ENCODE measurements around the gene DOCK1. TPM values are rescaled to one million over a fixed set of nuclear protein-coding genes. Genes with fewer than 3 reads are reported as not detected.

Gene DOCK1
- total RNA-seq, 2 donors from 2014 or later, result 41.2 to 56.0 TPM

- Histone ChIP-seq H3K4me1 (replicated peaks) (no peaks in the 10 kb centered on the region), H3K36me3 (no peaks in the 10 kb centered on the region), H3K27me3 (replicated peaks; ENCODE audit: insufficient read depth) (no peaks in the 10 kb centered on the region), H3K27ac (no peak overlapping the region), H3K9me3 (no peaks in the 10 kb centered on the region), H3K4me3 (no peak overlapping the region)
- WGBS, result 94% methylated on average over 6 of the region's 6 CpGs
- TF ChIP-seq POLR2A (IDR thresholded peaks at IDR 0.05) (no peak), CTCF (IDR thresholded peaks at IDR 0.05) (no peak), POLR2AphosphoS5 (IDR thresholded peaks at IDR 0.05) (no peak)
- DNase-seq (ENCODE audit: low spot score), result no peak
- intact Hi-C loops (cut with DNase I), result no loop called here
These were observed 34.5 kb downstream of the DOCK1 start for GRCh38 chr10:126939706-126940105.

DNA sequence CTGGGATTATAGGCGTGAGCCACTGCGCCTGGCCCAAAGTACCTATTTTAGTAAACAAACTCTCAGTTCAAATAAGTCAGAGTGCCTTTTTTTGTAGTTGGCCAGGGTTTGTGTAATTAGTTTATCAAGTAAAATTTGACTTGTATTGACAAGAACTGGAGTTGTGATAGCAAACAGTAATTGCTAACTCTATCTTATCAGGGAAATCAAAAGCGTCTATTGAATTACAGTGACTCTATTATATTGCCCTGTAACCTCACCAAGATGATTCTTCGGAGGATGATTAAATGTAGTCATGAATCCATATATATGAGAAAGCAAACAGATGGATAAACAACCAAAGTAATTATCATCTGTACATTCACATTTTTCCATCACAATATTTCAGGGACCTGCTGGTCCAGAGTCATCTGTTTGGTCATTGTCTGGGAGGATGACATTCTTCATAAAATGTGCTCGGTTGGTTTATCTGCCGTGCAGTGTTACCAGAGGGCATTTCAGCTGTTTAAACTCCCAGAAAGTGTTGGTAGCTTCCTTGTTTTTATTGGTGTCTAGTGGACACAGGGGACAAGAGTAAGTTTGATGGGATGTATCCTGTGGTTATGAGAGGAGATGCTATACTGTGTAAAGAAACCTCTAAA lies 35.6 kb downstream of the DOCK1 start:
- intact Hi-C loops (cut with DNase I), result no loop called here
- Histone ChIP-seq H3K27ac (no peak overlapping the region), H3K4me1 (replicated peaks) (no peaks in the 10 kb centered on the region), H3K9me3 (no peaks in the 10 kb centered on the region), H3K36me3 (no peaks in the 10 kb centered on the region), H3K27me3 (replicated peaks; ENCODE audit: insufficient read depth) (no peaks in the 10 kb centered on the region), H3K4me3 (no peak overlapping the region)
- TF ChIP-seq POLR2A (IDR thresholded peaks at IDR 0.05) (no peak), POLR2AphosphoS5 (IDR thresholded peaks at IDR 0.05) (no peak), CTCF (IDR thresholded peaks at IDR 0.05) (no peak)
- WGBS, result 64% methylated on average over 6 of the region's 6 CpGs
- DNase-seq (ENCODE audit: low spot score), result no peak

GRCh38 chr10:126944191-126944590 lies 39.0 kb downstream of the DOCK1 start:
- 94% methylated on average over 11 of the region's 11 CpGs for WGBS
- Histone ChIP-seq H3K4me3 (no peak overlapping the region), H3K4me1 (replicated peaks) (no peaks in the 10 kb centered on the region), H3K27me3 (replicated peaks; ENCODE audit: insufficient read depth) (no peaks in the 10 kb centered on the region), H3K27ac (no peak overlapping the region), H3K36me3 (no peaks in the 10 kb centered on the region), H3K9me3 (no peaks in the 10 kb centered on the region)
- TF ChIP-seq POLR2AphosphoS5 (IDR thresholded peaks at IDR 0.05), result no peak
- TF ChIP-seq CTCF (IDR thresholded peaks at IDR 0.05), result no peak
- TF ChIP-seq POLR2A (IDR thresholded peaks at IDR 0.05), result no peak
- intact Hi-C loops (cut with DNase I), result no loop called here
- no peak for DNase-seq (ENCODE audit: low spot score)

- DNase-seq (ENCODE audit: low spot score), result no peak
These were observed 40.3 kb downstream of the DOCK1 start for GRCh38 chr10:126945351-126946030.

More at GRCh38 chr10:126945351-126946030, 40.3 kb downstream of the DOCK1 start:
- H3K4me1 ChIP-seq (replicated peaks), result no peaks in the 10 kb centered on the region
- no peak overlapping the region for H3K27ac ChIP-seq
- intact Hi-C loops (cut with DNase I), result no loop called here
- H3K4me3 ChIP-seq, result no peak overlapping the region
- no peaks in the 10 kb centered on the region for H3K9me3 ChIP-seq
- TF ChIP-seq POLR2AphosphoS5 (IDR thresholded peaks at IDR 0.05), result no peak
- TF ChIP-seq POLR2A (IDR thresholded peaks at IDR 0.05), result no peak
- TF ChIP-seq CTCF (IDR thresholded peaks at IDR 0.05), result no peak
- WGBS, result 81% methylated on average over 15 of the region's 15 CpGs
- no peaks in the 10 kb centered on the region for H3K36me3 ChIP-seq
- H3K27me3 ChIP-seq (replicated peaks; ENCODE audit: insufficient read depth), result no peaks in the 10 kb centered on the region
